Measurements from ENCODE around the gene SLC31A2.

SLC31A2 gene

DNA sequence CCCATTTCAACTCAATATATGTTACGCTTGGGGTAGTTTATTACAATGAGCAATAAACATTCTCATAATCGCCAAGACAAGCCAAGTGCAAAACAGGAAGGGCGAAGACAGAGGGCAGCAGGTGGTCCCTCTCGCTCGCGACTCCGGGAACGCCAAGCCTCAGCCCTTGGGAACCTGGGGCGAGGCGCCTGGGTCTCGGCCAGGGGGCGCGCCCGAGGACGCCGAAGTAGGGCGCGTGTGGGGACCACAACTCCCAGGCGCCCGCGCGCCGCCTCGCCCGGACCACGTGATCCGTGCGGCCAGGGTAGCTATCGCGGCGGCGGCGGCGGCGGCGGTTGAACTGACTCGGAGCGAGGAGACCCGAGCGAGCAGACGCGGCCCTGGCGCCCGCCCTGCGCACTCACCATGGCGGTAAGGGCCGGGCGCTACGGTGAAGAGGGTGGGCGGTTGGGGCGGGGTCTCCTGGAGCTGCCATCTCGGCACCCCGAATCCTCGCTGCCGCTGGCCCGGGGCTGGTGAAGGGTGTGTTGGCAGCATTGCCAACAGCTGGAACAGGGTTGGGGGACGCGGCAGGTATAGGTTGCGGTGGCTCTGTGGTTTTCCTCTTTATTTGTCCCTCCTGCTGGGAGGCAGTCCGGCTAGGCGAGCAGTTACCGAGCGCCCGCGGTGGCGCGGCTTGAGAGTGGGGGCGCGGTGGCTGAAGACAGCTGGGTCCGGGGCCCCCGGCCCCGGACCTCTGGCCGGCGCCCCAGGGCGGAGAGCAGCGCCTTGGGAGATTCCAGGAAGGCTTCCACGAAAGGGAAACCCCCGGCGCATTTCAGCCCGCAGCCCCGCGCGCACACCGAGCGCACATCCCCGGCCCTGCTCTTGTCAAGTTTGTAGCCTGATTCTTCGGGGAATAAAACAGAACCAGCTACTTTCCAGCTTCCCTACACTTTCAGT, at the start of gene SLC31A2:
Gene SLC31A2, plus strand, starts transcription at position 338 of the 942 bp plus-strand sequence. Its CDS starts 68 bp downstream, at position 406.
- TF ChIP-seq GATA3 (IDR thresholded peaks at IDR 0.05; ENCODE audit: low read depth, low read length) (no peak), GATA2 (IDR thresholded peaks at IDR 0.05; ENCODE audit: low read depth, low read length) (no peak)

GRCh38 chr9:113125386-113126035, 25.3 kb upstream of the SLC31A2 start:
- TF ChIP-seq GATA3 (IDR thresholded peaks at IDR 0.05; ENCODE audit: low read depth, low read length) = no peak
- TF ChIP-seq GATA2 (IDR thresholded peaks at IDR 0.05; ENCODE audit: low read depth, low read length) = no peak

GRCh38 chr9:113129466-113129865, 21.3 kb upstream of the SLC31A2 start:
- TF ChIP-seq GATA3 (IDR thresholded peaks at IDR 0.05; ENCODE audit: low read depth, low read length) (no peak), GATA2 (IDR thresholded peaks at IDR 0.05; ENCODE audit: low read depth, low read length) (no peak)

GRCh38 chr9:113129884-113130283, 20.9 kb upstream of the SLC31A2 start:
- TF ChIP-seq GATA3 (IDR thresholded peaks at IDR 0.05; ENCODE audit: low read depth, low read length) (no peak), GATA2 (IDR thresholded peaks at IDR 0.05; ENCODE audit: low read depth, low read length) (no peak)

- TF ChIP-seq GATA2 (IDR thresholded peaks at IDR 0.05; ENCODE audit: low read depth, low read length) = no peak
- no peak for TF ChIP-seq GATA3 (IDR thresholded peaks at IDR 0.05; ENCODE audit: low read depth, low read length)
These were observed 19.1 kb upstream of the SLC31A2 start for GRCh38 chr9:113131689-113132151.

GRCh38 chr9:113137196-113138168, 13.3 kb upstream of the SLC31A2 start:
- TF ChIP-seq GATA3 (IDR thresholded peaks at IDR 0.05; ENCODE audit: low read depth, low read length) = no peak
- no peak for TF ChIP-seq GATA2 (IDR thresholded peaks at IDR 0.05; ENCODE audit: low read depth, low read length)

DNA sequence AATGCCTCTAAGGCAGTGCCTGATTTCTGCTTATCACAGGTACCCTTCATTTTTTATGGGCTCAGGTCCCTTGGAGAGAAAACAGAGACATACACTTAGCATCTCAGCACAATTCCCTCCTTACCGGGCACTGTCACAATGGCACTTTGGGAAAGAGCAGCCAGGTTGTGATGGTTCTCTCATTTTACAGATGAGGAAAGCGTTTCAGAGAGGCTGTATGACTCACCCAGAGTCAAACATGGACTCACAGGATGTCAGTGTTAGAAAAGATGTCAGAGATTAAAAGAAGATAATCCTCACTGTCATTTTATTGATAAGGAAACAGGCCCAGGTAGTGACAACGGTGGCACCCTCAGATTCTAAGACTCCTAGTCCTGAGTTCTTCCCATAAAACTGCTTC, 12.0 kb upstream of the SLC31A2 start:
- TF ChIP-seq GATA3 (IDR thresholded peaks at IDR 0.05; ENCODE audit: low read depth, low read length) = no peak
- no peak for TF ChIP-seq GATA2 (IDR thresholded peaks at IDR 0.05; ENCODE audit: low read depth, low read length)

DNA sequence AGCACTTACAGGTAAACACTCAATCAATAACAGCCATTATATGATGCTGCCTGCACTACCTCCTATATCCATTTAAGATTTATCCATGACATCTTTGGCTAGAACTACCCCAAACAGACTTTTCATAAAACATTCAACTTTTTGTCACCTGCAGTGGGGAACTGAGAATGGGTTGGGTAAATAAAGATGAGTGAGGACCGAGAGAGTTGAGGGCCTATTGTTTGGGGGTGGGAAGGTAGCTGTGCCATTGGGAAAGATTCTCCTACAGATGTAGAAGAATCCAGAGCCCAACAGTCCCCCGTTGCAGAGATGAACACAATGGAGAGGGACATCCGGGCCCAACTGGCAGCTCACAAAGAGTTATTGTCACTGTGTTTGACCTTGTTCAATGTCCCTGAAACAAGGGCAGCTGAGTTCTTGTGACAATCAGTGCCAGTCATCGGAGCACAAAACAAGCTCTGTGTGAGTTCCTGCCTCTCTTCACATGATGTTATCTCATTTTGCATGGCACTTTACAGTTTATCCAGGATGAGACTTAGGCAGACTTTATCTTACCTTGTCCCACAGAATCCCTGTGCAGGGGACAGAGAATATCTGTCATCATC, 11.5 kb upstream of the SLC31A2 start:
- TF ChIP-seq GATA2 (IDR thresholded peaks at IDR 0.05; ENCODE audit: low read depth, low read length) = no peak
- no peak for TF ChIP-seq GATA3 (IDR thresholded peaks at IDR 0.05; ENCODE audit: low read depth, low read length)

- TF ChIP-seq GATA3 (IDR thresholded peaks at IDR 0.05; ENCODE audit: low read depth, low read length) (no peak), GATA2 (IDR thresholded peaks at IDR 0.05; ENCODE audit: low read depth, low read length) (no peak)
These were observed 10.9 kb upstream of the SLC31A2 start for GRCh38 chr9:113139953-113140352.

DNA sequence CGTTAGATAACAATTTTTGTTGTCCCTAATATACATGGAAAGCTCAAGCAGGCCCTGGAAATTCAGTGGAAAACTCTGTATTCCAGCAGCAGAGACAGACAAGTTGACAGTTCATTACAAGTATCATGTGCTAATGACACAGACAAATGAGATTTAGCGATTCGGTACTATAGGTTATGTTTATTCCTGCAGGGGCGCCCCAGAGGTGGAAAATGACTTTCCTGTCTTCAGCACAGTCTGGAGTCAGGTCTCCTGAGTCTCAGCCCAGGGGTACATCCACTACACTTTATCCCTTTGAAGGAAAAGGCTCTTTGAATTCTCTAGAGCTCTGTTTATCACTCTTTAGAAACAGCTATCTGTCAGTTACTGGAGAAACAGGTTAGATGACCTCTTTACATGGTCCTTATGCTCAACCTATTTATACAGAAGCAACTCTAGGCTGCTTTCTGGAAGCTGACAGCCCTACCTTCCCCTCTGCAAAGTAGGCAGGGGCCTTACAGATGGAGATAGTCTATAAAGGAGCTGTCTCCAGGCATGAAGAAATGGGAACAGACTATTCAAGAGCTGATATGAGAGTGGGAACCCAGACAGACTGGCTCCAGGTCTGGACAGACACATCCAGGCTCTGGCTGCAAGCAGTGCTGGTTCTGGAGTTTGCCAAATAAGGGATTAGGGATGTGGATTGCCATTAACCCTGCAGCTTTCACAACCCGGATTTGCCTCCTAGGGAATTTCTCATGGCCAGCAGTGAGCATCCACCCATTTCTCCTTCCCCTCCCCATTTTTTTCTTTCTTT, 7.2 kb upstream of the SLC31A2 start:
- TF ChIP-seq GATA2 (IDR thresholded peaks at IDR 0.05; ENCODE audit: low read depth, low read length) = no peak
- TF ChIP-seq GATA3 (IDR thresholded peaks at IDR 0.05; ENCODE audit: low read depth, low read length) = no peak

- TF ChIP-seq GATA2 (IDR thresholded peaks at IDR 0.05; ENCODE audit: low read depth, low read length) (no peak), GATA3 (IDR thresholded peaks at IDR 0.05; ENCODE audit: low read depth, low read length) (no peak)
These were observed 2.5 kb upstream of the SLC31A2 start for GRCh38 chr9:113148372-113148705.

DNA sequence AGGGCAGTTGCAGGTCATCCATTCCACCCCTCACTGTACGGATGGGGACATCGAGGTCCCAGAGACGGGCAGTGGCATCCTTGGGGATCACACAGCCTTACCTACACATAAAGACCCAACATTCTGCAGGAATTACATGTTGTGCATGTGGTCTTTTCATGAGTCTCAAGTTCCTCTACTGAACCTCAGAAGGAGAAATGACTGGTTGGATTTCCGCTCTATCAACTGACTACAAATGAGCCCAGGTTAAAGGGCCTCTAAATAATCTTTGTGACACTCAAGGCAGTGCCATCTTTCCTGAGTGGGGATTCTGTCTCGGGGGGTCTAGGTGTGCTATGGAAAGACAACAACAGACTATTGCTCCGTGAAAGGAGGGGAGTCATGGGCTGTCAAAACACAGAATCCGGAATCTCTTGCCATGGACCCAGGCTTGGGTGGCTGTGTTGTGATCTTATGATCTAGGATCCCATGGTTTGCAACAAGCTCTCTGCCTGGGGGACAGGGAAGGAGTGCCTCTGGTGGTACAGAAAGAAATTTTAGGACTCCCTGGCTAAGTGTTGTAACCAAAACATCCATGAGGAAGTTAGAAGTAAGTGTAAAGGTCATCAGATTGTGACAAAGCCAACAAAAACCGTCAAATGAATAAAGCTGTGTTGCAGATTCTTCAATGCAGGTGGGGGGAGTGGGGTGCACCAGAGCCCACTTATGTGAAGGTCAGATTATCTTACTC, 1.9 kb upstream of the SLC31A2 start:
- TF ChIP-seq GATA3 (IDR thresholded peaks at IDR 0.05; ENCODE audit: low read depth, low read length) (no peak), GATA2 (IDR thresholded peaks at IDR 0.05; ENCODE audit: low read depth, low read length) (no peak)
